BJ (cell line): ENCODE data around the gene IFNA1. TPM values are rescaled to one million over a fixed set of nuclear protein-coding genes. Genes with fewer than 3 reads are reported as not detected.
A peak's percentile ranks its signal among the peaks of the same experiment; 100 is the strongest.

Experiments used
- CTCF ChIA-PET: fragments of 350-600 bp; formaldehyde crosslinking; extraction: SDS; loops from one replicate; lab custom pipeline; 2021; ENCODE audit warnings: antibody characterized with exemption, inconsistent platforms; lab: Yijun Ruan, JAX
- POLR2A ChIA-PET: fragments of 300-600 bp; sonication (Branson Sonifier 250); formaldehyde crosslinking; extraction: SDS; loops from one replicate; lab custom pipeline; 2021; ENCODE audit warnings: antibody characterized with exemption; lab: Charles Lee
- DNase-seq: peaks from one replicate; pipeline ENCODE4 v3.0.0-alpha.2; 2011; ENCODE audit warnings: low read depth
- H3K27me3 ChIP-seq: 2 replicates; pipeline ENCODE4 v1.6.0; 2011; ENCODE audit warnings: low read length; ENCODE audit not compliant: control insufficient read depth, insufficient read depth
- H3K36me3 ChIP-seq: 2 replicates; pipeline ENCODE4 v1.5.1; 2011; ENCODE audit warnings: low read length; ENCODE audit not compliant: control insufficient read depth, insufficient read depth
- H3K4me3 ChIP-seq: 2 replicates; pipeline ENCODE4 v1.5.1; 2011; ENCODE audit warnings: low read depth, mild to moderate bottlenecking, control low read depth, low read length
- CTCF ChIP-seq: IDR thresholded peaks from 2 replicates; pipeline ENCODE4 v1.5.1; 2011; ENCODE audit warnings: low read depth, mild to moderate bottlenecking, control low read depth, inconsistent platforms, low read length, moderate library complexity; ENCODE audit not compliant: insufficient read depth
- polyA plus RNA-seq: library from polyadenylated mRNA; depleted of rRNA; stranded (reverse); fragments of >200 nt; gene quantifications from 2 replicates; pipeline ENCODE4 v1.2.3, GENCODE V29; 2011

The IFNA1 gene
- polyA plus RNA-seq, 1 experiment: not detected

- ChIA-PET POLR2A (no interaction called here), CTCF (interaction anchor here (1.2 to 1.3 kb wide), 2 partner anchors 11 to 18 kb away, joined by 3 to 4 read pairs; no protein-coding TSS in a partner anchor)
- TF ChIP-seq CTCF: peak; percentile 23; the same call in 1 of the 2 replicates
- no peak for DNase-seq
- H3K27me3 ChIP-seq: peaks cover 6% of the 10 kb centered on the region
- no peaks in the 10 kb centered on the region for H3K36me3 ChIP-seq
- H3K4me3 ChIP-seq: no peak overlapping the region
Observed at GRCh38 chr9:21413624-21414023, 26.6 kb upstream of the IFNA1 start.

DNA sequence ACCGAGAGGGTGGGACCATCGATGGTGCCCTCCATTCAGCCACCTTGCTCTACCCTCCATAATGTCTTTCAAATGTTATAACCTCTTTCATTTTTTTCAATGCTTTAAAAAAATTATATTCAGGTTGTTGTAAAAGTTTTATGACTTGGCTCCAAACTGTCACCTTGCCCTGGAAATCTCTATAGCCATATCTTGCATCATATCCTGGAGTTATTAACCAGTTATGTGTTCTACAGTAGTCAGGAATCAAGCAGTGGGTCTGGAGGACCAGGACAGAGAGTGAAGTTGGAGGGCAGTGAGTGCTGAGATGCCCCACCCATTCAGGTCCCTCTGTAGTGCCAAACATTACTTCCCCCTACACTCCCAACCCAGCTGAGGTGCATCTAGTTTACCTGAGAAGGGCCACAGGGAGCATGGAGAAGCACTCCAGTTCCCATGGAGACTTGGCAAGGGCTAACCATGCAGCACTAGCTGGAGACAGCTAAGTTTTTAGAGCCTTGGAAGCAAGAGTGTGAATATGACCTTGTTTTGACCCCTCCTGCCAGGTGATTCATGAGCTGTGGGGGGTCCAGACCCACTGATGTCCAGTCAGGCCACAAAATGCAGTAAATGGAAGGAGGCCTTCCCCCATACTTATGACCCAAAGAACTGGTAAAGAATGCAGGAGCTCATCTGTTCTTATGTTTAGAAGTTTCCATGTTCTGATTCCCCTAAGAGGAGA, 25.9 kb upstream of the IFNA1 start:
- no peak for TF ChIP-seq CTCF
- DNase-seq: no peak
- no peak overlapping the region for H3K4me3 ChIP-seq
- no peaks in the 10 kb centered on the region for H3K36me3 ChIP-seq
- peaks cover 4% of the 10 kb centered on the region; the same call in 1 of the 2 replicates for H3K27me3 ChIP-seq
- ChIA-PET POLR2A (interaction anchor here (0.6 kb wide), 1 partner anchor 388 kb away, joined by 12 read pairs; the partner anchor contains the start of gene MTAP), CTCF (interaction anchor here (1.2 to 1.3 kb wide), 2 partner anchors 12 to 18 kb away, joined by 3 to 4 read pairs; no protein-coding TSS in a partner anchor)

DNA sequence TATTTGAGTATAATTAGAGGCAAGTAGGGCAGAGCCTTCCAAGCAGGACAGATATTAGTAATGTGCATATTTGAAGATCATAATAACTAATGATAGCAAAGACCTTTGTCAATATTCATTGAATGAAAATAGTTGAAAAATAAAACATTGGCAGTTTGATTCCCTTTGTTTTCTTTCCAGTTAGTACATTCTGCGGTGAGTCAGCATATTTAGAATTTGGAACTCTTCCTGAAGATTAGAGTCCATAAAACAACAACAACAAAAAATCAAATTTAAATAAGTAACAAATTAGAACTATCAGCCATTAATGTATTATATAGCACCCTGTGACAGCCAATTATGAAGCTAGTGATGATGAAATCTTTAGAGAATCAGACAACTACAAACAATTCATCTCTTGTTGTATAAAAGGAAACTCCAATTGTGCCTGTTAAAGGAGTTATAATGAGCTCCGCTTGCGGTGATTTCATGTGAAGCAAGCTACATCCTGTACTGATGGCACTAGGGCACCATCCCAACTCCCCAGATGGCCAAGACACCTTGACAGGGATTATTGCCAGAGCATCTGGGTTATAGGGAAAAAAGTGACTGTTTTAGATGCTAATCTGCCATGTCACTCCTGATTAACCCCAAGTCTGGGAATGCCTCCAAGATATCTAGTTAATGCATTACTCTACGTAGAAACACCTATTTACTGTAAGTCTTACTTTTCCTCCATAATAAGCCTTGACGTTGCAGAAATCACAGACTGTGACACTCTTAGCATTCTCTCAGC, 24.6 kb upstream of the IFNA1 start:
- Histone ChIP-seq H3K4me3 (no peak overlapping the region), H3K27me3 (peaks cover 4% of the 10 kb centered on the region; the same call in 1 of the 2 replicates), H3K36me3 (no peaks in the 10 kb centered on the region)
- DNase-seq: no peak
- CTCF ChIA-PET: interaction anchor here (0.7 to 1.6 kb wide), 3 partner anchors 18 to 373 kb away, joined by 3 to 6 read pairs (median 3); no protein-coding TSS in a partner anchor
- TF ChIP-seq CTCF: no peak
- POLR2A ChIA-PET: no interaction called here

DNA sequence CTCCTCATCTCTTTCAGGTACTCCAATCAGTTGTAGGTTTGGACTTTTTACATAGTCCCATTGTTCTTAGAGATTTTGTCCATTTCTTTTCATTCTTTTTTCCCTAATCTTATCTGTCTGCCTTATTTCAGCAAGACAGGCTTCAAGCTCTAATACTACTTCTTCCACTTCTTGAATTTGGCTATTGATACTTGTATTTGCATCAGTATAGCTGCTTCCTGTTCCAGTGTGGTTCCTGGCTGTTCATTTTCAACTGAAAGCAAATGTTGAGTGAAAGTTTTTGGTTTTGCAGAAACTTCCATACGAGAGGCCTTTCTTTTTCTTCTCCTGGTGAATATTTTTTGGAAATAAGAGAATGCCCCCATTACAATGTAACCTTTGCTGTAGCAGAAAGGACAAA, 12.0 kb upstream of the IFNA1 start:
- ChIA-PET POLR2A (no interaction called here), CTCF (interaction anchor here (1.6 kb wide), 1 partner anchor 10 kb away, joined by 3 read pairs; no protein-coding TSS in a partner anchor)

More for the DNA sequence above, 12.0 kb upstream of the IFNA1 start:
- no peak for TF ChIP-seq CTCF
- DNase-seq: no peak
- Histone ChIP-seq H3K4me3 (no peak overlapping the region), H3K36me3 (no peaks in the 10 kb centered on the region), H3K27me3 (peaks cover 2% of the 10 kb centered on the region; the same call in 1 of the 2 replicates)
